D341Med (cell line): Measurements from ENCODE around the gene ERBB4.
A peak's percentile ranks its signal among the peaks of the same experiment; 100 is the strongest.
"Not testable (repeated sequence)": the region's sequence is repeated elsewhere in the genome, so short reads cannot be mapped to it uniquely, and the experiment has no call there.

Experiments
- DNase-seq: peaks from one replicate; pipeline ENCODE4 v3.0.0; 2012; ENCODE audit warnings: low spot score

Gene ERBB4

GRCh38 chr2:212299333-212299732 is 239.3 kb downstream of the ERBB4 start:
- DNase-seq = no peak

GRCh38 chr2:212295571-212295970 is 243.0 kb downstream of the ERBB4 start:
- no peak for DNase-seq

- DNase-seq = peak; percentile 36
Observed at GRCh38 chr2:212294816-212295215, 243.8 kb downstream of the ERBB4 start.

GRCh38 chr2:212289301-212289700 is 249.3 kb downstream of the ERBB4 start:
- no peak for DNase-seq

- no peak for DNase-seq
Observed at GRCh38 chr2:212288308-212288707, 250.3 kb downstream of the ERBB4 start.

GRCh38 chr2:212284166-212284565 is 254.4 kb downstream of the ERBB4 start:
- DNase-seq = no peak

GRCh38 chr2:212282671-212283261 is 255.8 kb downstream of the ERBB4 start:
- DNase-seq = no peak

GRCh38 chr2:212276813-212277212 is 261.8 kb downstream of the ERBB4 start:
- no peak for DNase-seq

GRCh38 chr2:212274215-212274614 is 264.4 kb downstream of the ERBB4 start:
- DNase-seq = no peak

GRCh38 chr2:212271583-212271982 is 267.0 kb downstream of the ERBB4 start:
- DNase-seq = no peak

- no peak for DNase-seq
Observed at GRCh38 chr2:212269005-212269404, 269.6 kb downstream of the ERBB4 start.

GRCh38 chr2:212266297-212266696 is 272.3 kb downstream of the ERBB4 start:
- no peak for DNase-seq

GRCh38 chr2:212265777-212266176 is 272.8 kb downstream of the ERBB4 start:
- DNase-seq = peak; percentile 14

GRCh38 chr2:212264187-212264586 is 274.4 kb downstream of the ERBB4 start:
- no peak for DNase-seq

GRCh38 chr2:212259226-212259625 is 279.4 kb downstream of the ERBB4 start:
- DNase-seq = no peak

GRCh38 chr2:212254339-212254738 is 284.3 kb downstream of the ERBB4 start:
- DNase-seq = no peak

- no peak for DNase-seq
Observed at GRCh38 chr2:212249451-212249850, 289.2 kb downstream of the ERBB4 start.

GRCh38 chr2:212245880-212246279 is 292.7 kb downstream of the ERBB4 start:
- peak; percentile 11 for DNase-seq

GRCh38 chr2:212242724-212243123 is 295.9 kb downstream of the ERBB4 start:
- DNase-seq = no peak

- DNase-seq = not testable (repeated sequence)
Observed at GRCh38 chr2:212238152-212238551, 300.4 kb downstream of the ERBB4 start.

- no peak for DNase-seq
Observed at GRCh38 chr2:212237350-212238095, 301.1 kb downstream of the ERBB4 start.

- DNase-seq = no peak
Observed at GRCh38 chr2:212228743-212229171, 309.8 kb downstream of the ERBB4 start.

- peak; percentile 49 for DNase-seq
Observed at GRCh38 chr2:212227755-212228154, 310.8 kb downstream of the ERBB4 start.

GRCh38 chr2:212226114-212226513 is 312.5 kb downstream of the ERBB4 start:
- no peak for DNase-seq
